Keratinocyte (primary cell): Measurements from ENCODE around the gene TUBA1B.

Experiments used
- EZH2 ChIP-seq: IDR thresholded peaks from one replicate; pipeline ENCODE4 v1.6.1; 2012; ENCODE audit warnings: inconsistent platforms, mild to moderate bottlenecking, low read length, moderate library complexity
- TF ChIP-seq, protein P1 (sequence below), 3 experiments: IDR thresholded peaks in 1 of 3; conservative IDR thresholded peaks in 1 of 3; optimal IDR thresholded peaks in 1 of 3; 2 replicates in 2 of 3; 3 replicates in 1 of 3; pipeline versions ENCODE3 to v1.5.1; 2011; ENCODE audit warnings: low read length in 3 of 3, mild to moderate bottlenecking in 3 of 3, moderate library complexity in 2 of 3, control low read depth in 1 of 3, inconsistent platforms in 1 of 3; ENCODE audit not compliant: insufficient read depth in 2 of 3; ENCODE audit errors: extremely low read depth in 1 of 3

DNA sequence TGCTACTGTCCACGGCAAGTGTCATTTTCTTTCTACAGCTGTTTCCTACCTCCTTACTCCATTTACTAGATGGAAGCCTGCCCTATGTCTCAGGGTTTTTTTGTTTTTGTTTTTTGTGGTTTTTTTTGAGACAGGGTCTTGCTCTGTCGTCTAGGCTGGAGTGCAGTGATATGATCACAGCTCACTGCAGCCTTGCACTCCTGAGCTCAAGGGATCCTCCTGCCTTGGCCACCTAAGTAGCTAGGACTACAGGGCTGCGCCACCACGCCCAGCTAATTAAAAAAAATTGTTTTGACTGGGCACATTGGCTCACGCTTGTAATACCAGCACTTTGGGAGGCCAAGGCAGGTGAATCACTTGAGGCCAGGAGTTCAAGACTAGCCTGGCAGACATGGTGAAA lies 43.0 kb upstream of the TUBA1B start:
- TF ChIP-seq, protein P1, sequence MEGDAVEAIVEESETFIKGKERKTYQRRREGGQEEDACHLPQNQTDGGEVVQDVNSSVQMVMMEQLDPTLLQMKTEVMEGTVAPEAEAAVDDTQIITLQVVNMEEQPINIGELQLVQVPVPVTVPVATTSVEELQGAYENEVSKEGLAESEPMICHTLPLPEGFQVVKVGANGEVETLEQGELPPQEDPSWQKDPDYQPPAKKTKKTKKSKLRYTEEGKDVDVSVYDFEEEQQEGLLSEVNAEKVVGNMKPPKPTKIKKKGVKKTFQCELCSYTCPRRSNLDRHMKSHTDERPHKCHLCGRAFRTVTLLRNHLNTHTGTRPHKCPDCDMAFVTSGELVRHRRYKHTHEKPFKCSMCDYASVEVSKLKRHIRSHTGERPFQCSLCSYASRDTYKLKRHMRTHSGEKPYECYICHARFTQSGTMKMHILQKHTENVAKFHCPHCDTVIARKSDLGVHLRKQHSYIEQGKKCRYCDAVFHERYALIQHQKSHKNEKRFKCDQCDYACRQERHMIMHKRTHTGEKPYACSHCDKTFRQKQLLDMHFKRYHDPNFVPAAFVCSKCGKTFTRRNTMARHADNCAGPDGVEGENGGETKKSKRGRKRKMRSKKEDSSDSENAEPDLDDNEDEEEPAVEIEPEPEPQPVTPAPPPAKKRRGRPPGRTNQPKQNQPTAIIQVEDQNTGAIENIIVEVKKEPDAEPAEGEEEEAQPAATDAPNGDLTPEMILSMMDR (optimal IDR thresholded peaks at IDR 0.05 in 1 of 3, IDR thresholded peaks at IDR 0.05 in 1 of 3, conservative IDR thresholded peaks at IDR 0.05 in 1 of 3; ENCODE audit: extremely low read depth in 1 of 3, insufficient read depth in 2 of 3, low read length in 3 of 3): no peak
- no peak for TF ChIP-seq EZH2
